Measurements from ENCODE around the gene ZXDC.
A peak's percentile ranks its signal among the peaks of the same experiment; 100 is the strongest.

ZXDC gene

GRCh38 chr3:126473292-126474168 is 2.2 kb downstream of the ZXDC start:
- DNase-seq (ENCODE audit: low read depth, low spot score), result peak; percentile 37

GRCh38 chr3:126472277-126473006 is 3.2 kb downstream of the ZXDC start:
- DNase-seq (ENCODE audit: low read depth, low spot score), result peak; percentile 32

- DNase-seq (ENCODE audit: low read depth, low spot score), result no peak
These were observed 6.2 kb downstream of the ZXDC start for GRCh38 chr3:126469479-126469878.

GRCh38 chr3:126468028-126468891 is 7.4 kb downstream of the ZXDC start:
- DNase-seq (ENCODE audit: low read depth, low spot score), result no peak

GRCh38 chr3:126467611-126467955 is 8.1 kb downstream of the ZXDC start:
- no peak for DNase-seq (ENCODE audit: low read depth, low spot score)

GRCh38 chr3:126466886-126467610 is 8.6 kb downstream of the ZXDC start:
- DNase-seq (ENCODE audit: low read depth, low spot score), result no peak

- DNase-seq (ENCODE audit: low read depth, low spot score), result no peak
These were observed 9.7 kb downstream of the ZXDC start for GRCh38 chr3:126465928-126466544.

GRCh38 chr3:126464997-126465396 is 10.7 kb downstream of the ZXDC start:
- no peak for DNase-seq (ENCODE audit: low read depth, low spot score)

- DNase-seq (ENCODE audit: low read depth, low spot score), result no peak
These were observed 11.2 kb downstream of the ZXDC start for GRCh38 chr3:126464494-126464893.

- no peak for DNase-seq (ENCODE audit: low read depth, low spot score)
These were observed 11.6 kb downstream of the ZXDC start for GRCh38 chr3:126464093-126464492.

GRCh38 chr3:126463521-126463920 is 12.2 kb downstream of the ZXDC start:
- no peak for DNase-seq (ENCODE audit: low read depth, low spot score)

- DNase-seq (ENCODE audit: low read depth, low spot score), result no peak
These were observed 14.1 kb downstream of the ZXDC start for GRCh38 chr3:126461450-126462070.

GRCh38 chr3:126460381-126460780 is 15.3 kb downstream of the ZXDC start:
- no peak for DNase-seq (ENCODE audit: low read depth, low spot score)

GRCh38 chr3:126459763-126460127 is 15.9 kb downstream of the ZXDC start:
- no peak for DNase-seq (ENCODE audit: low read depth, low spot score)

GRCh38 chr3:126459111-126459762 is 16.5 kb downstream of the ZXDC start:
- no peak for DNase-seq (ENCODE audit: low read depth, low spot score)

GRCh38 chr3:126456766-126457388 is 18.8 kb downstream of the ZXDC start:
- no peak for DNase-seq (ENCODE audit: low read depth, low spot score)

GRCh38 chr3:126456211-126456610 is 19.5 kb downstream of the ZXDC start:
- DNase-seq (ENCODE audit: low read depth, low spot score), result no peak

GRCh38 chr3:126454437-126455198 is 21.1 kb downstream of the ZXDC start:
- no peak for DNase-seq (ENCODE audit: low read depth, low spot score)

- no peak for DNase-seq (ENCODE audit: low read depth, low spot score)
These were observed 21.7 kb downstream of the ZXDC start for GRCh38 chr3:126454025-126454424.
